Dendritic cell treated with granulocyte-macrophage colony-stimulating factor and Interleukin-4, amounts not matched to agents 40 ng/mL and 50 ng/mL, for 4 days (primary cell): ENCODE measurements around the gene TMEM125.

ENCODE experiments used
- H3K27ac Mint-ChIP-seq: one replicate; pipeline ENCODE4 v1.8.0; 2022; ENCODE audit warnings: mild to moderate bottlenecking, mixed read lengths
- H3K27me3 Mint-ChIP-seq: one replicate; pipeline ENCODE4 v1.8.0; 2022; ENCODE audit warnings: mild to moderate bottlenecking, mixed read lengths
- H3K36me3 Mint-ChIP-seq: one replicate; pipeline ENCODE4 v1.8.0; 2022; ENCODE audit warnings: low read depth, mixed read lengths
- H3K4me1 Mint-ChIP-seq: one replicate; pipeline ENCODE4 v1.8.0; 2022; ENCODE audit warnings: low read depth, mixed read lengths
- H3K4me3 Mint-ChIP-seq: one replicate; pipeline ENCODE4 v1.8.0; 2022; ENCODE audit warnings: mild to moderate bottlenecking, moderate library complexity, mixed read lengths
- H3K9me3 Mint-ChIP-seq: one replicate; pipeline ENCODE4 v1.8.0; 2022; ENCODE audit warnings: mixed read lengths
- intact Hi-C: fragments of 100-400 bp; cut with micrococcal nuclease; formaldehyde crosslinking; loops from one replicate; pipeline ENCODE4 v1.15.0; 2022

The TMEM125 gene

DNA sequence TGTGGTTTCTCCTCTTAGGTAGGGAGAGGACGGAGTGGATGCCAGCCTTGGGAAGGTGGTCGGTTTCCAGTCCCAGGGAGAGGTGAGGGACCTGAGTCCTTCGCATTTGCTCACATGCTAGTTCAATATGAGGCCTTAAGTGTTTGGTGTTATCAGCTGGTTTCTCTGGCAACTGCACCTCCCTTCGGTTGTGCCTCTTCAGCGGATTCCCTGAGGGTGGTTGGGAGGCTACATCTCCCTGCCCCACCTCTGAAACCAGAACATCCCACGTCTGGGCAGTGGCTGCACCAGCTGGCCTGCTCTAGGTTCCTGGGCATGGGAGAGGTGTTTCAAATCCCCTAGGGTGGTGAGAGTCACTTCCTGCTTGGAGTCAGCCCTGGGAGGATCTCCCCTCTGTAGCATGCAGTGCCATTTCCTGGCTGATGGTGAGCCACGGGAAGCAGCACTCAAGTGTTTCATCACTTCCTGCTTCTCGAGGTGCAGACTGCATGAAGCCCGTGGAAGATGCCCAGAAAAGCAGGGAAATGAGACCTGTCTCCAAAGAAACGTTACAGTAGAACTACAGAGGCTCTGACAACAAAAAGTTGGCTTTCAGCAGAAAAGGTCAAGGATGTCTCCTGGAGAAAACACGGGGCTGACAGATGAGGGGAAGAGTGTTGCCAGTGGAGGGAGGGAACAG lies 4.5 kb downstream of the TMEM125 start:
- Mint-ChIP-seq H3K27me3 (peaks cover 28% of the 10 kb centered on the region), H3K9me3 (no peaks in the 10 kb centered on the region), H3K36me3 (no peaks in the 10 kb centered on the region), H3K4me1 (peaks cover 37% of the 10 kb centered on the region), H3K4me3 (no peak overlapping the region), H3K27ac (peak overlapping the region; percentile 18)
- intact Hi-C loops = no loop called here

DNA sequence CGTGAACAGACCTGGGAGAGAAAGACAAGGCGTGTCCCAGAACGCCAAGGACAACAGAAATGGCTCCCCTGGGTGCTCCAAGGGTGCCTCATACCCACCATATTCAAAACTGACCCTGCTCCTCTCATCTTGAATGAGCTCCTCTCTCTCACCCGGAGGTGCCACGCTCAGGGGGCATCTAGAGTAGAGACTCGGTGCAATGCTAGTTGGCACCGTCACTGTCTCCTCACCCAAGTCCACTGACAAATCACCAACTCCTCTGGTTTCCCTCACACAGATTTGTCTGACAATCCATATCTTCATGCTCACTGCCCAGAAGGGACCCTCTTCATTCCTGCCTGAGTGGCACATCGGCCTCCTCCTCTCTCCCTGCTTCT lies 5.0 kb downstream of the TMEM125 start:
- Mint-ChIP-seq H3K27ac (peak overlapping the region; percentile 18), H3K27me3 (peaks cover 24% of the 10 kb centered on the region), H3K4me3 (no peak overlapping the region), H3K4me1 (peaks cover 33% of the 10 kb centered on the region), H3K36me3 (no peaks in the 10 kb centered on the region), H3K9me3 (no peaks in the 10 kb centered on the region)
- intact Hi-C loops = no loop called here

DNA sequence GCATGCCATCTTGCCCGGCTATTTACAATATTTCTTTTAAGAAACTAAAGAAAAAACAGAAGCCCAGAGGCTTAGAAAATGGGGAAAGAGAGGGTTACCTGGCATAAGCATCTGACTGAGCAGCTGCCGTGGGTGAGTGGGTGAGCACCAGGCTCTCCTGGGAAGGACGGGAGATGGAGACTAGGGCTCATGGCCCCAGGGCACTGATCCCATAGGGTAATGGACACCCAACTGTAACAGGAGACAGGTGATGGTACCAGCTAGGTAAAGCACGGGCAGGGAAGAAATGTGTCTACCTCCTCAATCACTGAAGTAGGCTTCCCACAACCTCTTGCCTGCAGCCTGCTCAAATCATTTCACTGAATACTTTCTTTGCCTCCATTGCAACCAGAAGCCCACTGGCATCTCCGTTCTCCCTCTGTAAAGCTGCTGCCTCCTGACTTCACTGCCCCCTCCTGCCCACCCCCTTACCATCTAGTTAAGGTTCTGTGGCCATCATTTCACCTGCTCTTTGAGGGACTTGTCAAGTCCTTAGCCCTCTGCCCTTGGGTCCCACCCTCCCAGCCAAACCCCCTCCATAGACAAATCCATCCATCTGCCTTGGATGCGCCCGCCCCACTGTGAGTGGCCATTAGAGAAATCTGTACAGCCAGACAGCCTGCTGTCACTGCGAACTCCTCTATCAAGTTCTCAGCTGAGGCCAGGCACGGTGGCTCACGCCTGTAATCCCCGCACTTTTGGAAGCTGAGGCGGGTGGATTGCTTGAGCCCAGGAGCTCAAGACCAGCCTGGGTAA lies 6.2 kb downstream of the TMEM125 start:
- no peaks in the 10 kb centered on the region for H3K9me3 Mint-ChIP-seq
- peaks cover 11% of the 10 kb centered on the region for H3K27me3 Mint-ChIP-seq
- H3K27ac Mint-ChIP-seq = peak overlapping the region; percentile 18
- H3K4me3 Mint-ChIP-seq = no peak overlapping the region
- peaks cover 20% of the 10 kb centered on the region for H3K4me1 Mint-ChIP-seq
- no peaks in the 10 kb centered on the region for H3K36me3 Mint-ChIP-seq
- intact Hi-C loops = no loop called here

DNA sequence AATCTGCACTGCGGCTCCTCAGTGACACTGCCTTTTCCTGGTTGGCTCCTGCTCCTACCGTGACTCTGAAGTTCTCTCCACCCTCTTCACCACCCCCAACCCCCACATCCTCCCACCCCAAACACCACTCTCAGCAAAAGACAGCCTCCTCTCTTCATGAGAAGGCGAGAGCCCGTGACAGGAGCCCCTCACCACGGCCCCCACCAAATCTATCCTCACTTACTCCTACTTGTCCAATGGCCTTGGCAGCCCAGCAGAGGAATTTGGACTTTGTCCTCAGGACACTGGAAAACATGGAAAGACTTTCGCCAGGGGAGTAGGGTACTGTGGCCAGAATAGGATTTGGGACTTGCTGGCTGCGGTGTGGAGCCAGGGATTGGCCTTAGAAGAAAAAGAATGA lies 6.9 kb downstream of the TMEM125 start:
- Mint-ChIP-seq H3K27me3 (peaks cover 5% of the 10 kb centered on the region), H3K9me3 (no peaks in the 10 kb centered on the region), H3K36me3 (no peaks in the 10 kb centered on the region), H3K4me1 (peaks cover 14% of the 10 kb centered on the region), H3K27ac (no peak overlapping the region), H3K4me3 (no peak overlapping the region)
- intact Hi-C loops = no loop called here

DNA sequence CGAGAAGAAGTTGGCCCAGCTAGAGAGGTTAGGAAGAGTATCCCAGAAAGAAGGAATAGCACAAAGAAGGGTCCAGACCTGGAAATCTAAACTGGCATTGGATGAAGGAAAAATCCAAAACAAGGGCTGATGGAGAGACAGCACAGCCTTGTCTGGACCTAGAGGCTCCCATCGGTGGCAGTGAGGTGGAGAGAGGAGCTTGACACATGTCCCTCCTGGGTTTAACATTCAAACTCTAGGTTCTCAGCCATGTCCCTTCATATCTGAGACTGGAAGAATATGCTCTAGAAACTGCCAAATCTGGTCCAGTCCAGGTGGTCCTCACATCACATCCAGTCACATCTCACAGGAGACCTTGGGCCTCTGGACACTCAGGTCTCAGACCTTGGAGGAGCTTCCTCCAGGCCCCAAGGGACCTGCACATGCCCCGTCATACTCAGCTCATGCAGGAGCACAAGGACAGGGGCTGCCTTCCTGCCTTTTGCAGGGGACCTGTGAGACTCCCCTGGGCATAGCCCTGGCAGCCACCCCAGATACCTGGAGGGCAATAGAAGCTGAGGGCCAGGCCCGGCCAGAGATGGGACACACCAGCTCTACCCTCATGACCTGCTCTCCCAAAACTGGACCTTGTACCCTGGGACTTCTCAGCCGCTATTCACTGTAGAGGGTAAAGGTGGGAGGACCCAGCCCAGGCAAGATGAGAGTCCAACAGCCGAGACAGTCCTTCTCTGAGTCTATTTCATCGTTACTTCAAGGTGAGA lies 7.5 kb downstream of the TMEM125 start:
- H3K4me1 Mint-ChIP-seq = peaks cover 12% of the 10 kb centered on the region
- H3K27ac Mint-ChIP-seq = no peak overlapping the region
- no peaks in the 10 kb centered on the region for H3K9me3 Mint-ChIP-seq

DNA sequence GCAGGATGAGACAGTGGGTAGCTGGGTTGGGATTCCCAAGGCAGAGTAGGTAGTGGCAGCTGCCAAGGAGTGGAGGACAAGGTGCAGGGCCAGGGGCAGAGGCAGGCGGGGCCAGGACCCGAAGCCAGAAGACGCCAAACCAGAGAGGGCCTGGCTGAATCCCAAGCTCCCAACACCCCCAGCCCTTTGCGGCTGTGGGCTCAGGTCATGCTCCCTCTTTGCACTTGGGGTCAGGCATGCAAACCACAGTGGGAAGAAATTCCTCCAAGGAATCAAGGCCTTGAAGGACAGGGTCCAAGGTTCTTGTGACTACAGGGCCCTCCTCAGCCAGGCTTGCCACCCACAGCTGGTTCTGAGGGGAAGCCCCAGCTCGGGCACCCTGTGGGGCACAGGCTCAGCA lies 9.4 kb downstream of the TMEM125 start:
- no peaks in the 10 kb centered on the region for H3K9me3 Mint-ChIP-seq
- intact Hi-C loops = no loop called here
- no peak overlapping the region for H3K27ac Mint-ChIP-seq
- no peaks in the 10 kb centered on the region for H3K36me3 Mint-ChIP-seq
- H3K27me3 Mint-ChIP-seq = peaks cover 2% of the 10 kb centered on the region
- no peak overlapping the region for H3K4me3 Mint-ChIP-seq
- peaks cover 14% of the 10 kb centered on the region for H3K4me1 Mint-ChIP-seq

More for the DNA sequence above, 7.5 kb downstream of the TMEM125 start:
- H3K36me3 Mint-ChIP-seq = no peaks in the 10 kb centered on the region
- H3K27me3 Mint-ChIP-seq = peaks cover 2% of the 10 kb centered on the region
- H3K4me3 Mint-ChIP-seq = no peak overlapping the region
- intact Hi-C loops = no loop called here

DNA sequence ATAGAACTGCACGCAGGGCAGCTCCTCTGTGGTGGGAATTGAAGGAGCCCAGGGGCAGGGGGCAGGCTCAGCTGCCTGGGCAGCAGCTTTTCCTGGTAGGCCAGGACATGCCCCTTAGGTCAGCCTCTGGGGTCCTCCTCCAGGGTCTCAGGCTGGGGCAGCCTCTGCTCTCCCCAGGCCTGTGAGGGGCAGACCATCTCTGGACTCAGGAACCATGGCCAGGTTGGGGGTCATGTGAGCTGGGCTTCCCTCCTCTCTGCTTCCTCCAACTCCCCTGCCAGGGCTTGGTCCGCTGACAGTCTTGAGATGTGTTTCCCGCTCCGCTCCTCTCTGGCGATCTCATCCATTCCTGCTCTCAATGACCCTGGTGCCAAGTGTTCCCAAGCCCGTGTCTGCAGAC lies 9.9 kb downstream of the TMEM125 start:
- Mint-ChIP-seq H3K9me3 (no peaks in the 10 kb centered on the region), H3K4me3 (no peak overlapping the region), H3K27ac (no peak overlapping the region), H3K4me1 (peaks cover 14% of the 10 kb centered on the region), H3K27me3 (peaks cover 2% of the 10 kb centered on the region), H3K36me3 (no peaks in the 10 kb centered on the region)
- intact Hi-C loops = no loop called here

DNA sequence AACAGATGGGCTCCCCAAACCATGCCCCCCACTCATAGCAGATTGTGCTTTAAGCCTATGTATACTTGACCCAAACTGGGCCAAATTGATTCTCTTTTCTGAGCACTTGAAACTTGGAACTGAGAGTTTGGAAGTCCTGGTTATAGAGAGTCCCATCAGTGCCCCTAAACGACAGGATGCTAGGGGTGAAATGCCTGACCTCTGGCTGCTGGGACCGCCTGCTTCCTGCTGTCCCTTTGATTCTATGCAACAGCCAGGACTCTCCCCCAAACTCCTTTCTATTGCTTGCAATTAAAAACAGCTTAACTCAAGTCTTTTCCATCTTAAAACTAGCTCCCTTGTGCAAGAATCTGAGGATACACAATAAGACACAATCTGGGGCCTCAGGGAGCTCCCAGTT lies 10.9 kb downstream of the TMEM125 start:
- Mint-ChIP-seq H3K27ac (no peak overlapping the region), H3K27me3 (peaks cover 2% of the 10 kb centered on the region), H3K4me1 (peaks cover 12% of the 10 kb centered on the region), H3K9me3 (no peaks in the 10 kb centered on the region), H3K4me3 (no peak overlapping the region), H3K36me3 (no peaks in the 10 kb centered on the region)
- intact Hi-C loops = no loop called here

DNA sequence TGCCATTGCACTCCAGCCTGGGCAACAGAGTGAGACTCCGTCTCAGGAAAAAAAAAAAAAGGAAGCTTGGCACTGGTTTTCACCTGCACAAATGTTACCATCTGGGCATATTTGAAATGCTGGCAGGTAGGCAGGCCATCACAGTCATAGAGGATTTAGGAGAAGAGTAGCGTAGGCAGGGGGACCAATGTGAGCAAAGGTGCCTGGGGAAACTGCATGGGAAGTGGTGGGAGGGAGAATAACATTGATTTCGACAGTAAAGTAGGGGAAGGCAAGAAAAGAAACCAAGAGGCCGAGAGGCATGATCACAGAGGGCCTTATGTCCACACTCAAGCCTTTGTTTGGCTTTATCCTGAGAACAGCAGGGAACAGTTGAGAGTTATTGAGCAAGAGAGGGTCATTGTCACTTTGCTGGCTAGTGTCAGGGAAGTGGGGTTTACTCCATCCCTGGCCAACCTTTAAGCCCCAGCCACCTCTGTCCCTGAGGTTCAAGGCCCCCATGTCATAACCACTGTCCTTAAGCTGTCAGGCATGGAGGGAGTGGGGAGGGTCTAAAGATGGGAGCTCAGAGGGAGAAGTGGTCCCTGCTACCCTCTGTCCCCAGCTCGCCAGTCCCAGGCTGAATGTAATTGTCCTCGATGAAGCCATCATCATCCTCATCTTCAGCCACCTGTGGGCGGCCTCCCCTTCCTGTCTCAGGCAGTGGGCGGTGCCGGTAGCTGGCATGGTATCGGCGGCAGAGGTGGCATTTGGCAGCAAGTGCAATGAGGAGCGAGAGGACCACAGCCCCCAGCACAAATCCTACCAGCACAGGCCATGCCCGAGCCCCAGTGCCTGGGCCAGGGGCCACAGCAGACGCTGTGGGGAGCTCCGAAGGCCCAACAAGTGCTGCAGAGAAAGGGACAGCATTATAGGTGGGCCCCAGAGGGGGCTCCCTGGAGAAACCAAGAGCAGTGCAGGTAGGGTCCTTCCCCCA lies 12.7 kb downstream of the TMEM125 start:
- Mint-ChIP-seq H3K4me1 (peaks cover 12% of the 10 kb centered on the region), H3K27ac (no peak overlapping the region), H3K27me3 (peaks cover 2% of the 10 kb centered on the region), H3K36me3 (no peaks in the 10 kb centered on the region), H3K9me3 (no peaks in the 10 kb centered on the region), H3K4me3 (no peak overlapping the region)
- intact Hi-C loops = no loop called here

DNA sequence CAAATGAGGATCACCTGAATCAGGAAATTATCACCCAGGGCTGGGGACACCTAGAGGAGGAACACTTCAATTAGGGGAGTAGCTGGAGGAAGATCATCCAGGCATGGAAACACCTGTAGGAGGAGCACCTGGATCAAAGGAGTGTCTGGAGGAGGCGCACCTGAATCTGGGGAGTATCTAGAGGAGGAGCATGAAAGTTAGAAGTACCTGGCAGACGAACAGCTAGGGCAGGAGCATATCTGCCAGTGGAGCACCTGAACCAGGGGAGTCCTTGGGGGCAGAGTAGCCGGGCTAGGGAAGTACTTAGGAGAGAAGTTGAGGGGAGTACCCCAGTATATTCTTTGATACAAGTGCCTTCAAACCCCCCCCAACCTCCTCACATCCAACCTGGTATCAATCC lies 14.3 kb downstream of the TMEM125 start:
- intact Hi-C loops = no loop called here
- H3K9me3 Mint-ChIP-seq = no peaks in the 10 kb centered on the region
- H3K27ac Mint-ChIP-seq = peak overlapping the region; percentile 0

DNA sequence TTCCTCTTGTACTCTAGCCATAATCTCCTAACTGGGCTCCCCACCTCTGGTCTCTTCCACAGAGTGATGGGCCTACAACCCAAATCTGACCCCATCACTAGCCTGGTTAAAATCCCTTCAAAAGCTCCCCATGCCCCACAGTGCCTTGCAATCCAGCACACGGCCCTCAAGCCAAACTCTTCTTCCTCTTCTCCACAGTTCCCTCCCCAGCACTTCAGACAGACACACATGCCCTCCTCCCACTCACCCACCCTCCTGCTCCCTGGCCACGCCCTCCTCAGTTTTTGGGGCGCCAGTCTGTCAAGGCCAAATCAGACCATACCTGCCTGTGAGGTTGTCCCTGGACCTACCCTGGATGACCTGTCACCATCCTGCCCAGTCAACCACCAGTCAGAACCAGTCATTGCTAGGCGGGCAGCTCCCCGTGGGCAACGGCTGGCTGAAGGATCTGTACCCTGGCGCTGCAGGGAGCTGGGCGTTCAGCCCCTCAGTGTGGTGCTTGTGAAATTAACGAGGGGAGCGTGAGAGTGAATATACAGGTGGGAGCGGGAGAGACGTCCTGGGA lies 14.8 kb downstream of the TMEM125 start:
- peak overlapping the region; percentile 0 for H3K27ac Mint-ChIP-seq
- H3K27me3 Mint-ChIP-seq = peaks cover 4% of the 10 kb centered on the region
- H3K4me1 Mint-ChIP-seq = peaks cover 12% of the 10 kb centered on the region
- intact Hi-C loops = no loop called here
- no peak overlapping the region for H3K4me3 Mint-ChIP-seq
- H3K36me3 Mint-ChIP-seq = no peaks in the 10 kb centered on the region
- H3K9me3 Mint-ChIP-seq = no peaks in the 10 kb centered on the region

More for the DNA sequence above, 14.3 kb downstream of the TMEM125 start:
- no peaks in the 10 kb centered on the region for H3K36me3 Mint-ChIP-seq
- no peak overlapping the region for H3K4me3 Mint-ChIP-seq
- peaks cover 4% of the 10 kb centered on the region for H3K27me3 Mint-ChIP-seq
- peaks cover 12% of the 10 kb centered on the region for H3K4me1 Mint-ChIP-seq

DNA sequence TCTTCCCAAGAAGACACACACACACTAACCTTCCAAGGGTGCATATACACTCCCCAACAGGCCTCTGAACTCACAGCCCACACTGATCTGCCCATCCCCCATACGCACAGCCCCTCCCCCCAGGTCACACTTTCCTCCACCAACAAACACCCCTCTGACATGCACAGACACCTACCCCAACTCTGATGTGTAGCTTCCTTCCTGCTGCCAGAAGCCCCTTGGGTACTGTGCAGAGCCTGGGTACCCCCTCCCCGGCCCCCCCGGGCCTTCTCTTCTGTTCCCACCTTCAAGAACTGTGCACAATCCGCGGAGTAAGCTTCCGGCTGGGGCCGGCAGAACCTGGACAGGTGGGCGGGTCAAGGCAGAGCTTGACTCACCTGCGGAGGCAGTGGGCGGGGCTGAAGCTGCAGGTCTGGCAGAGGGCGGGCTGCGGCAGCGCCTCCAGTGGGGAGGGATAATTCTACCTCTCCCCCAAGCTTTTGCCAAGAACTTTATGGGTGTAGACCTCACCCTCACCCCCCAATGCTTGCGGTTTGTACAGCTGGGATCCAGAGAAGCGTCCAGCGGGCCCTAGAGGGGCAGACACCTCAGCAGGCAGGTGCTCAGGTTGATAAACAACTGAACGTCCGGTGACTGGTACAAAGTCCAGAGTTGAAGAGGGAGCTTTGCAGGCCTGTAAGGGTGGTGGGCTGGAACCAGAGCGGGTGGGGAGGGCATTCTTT lies 15.6 kb downstream of the TMEM125 start, which contains the start of gene C1orf210:
TSS of gene C1orf210 (minus strand) at position 313 of the 722 bp plus-strand sequence. CDS start 2,311 bp downstream, outside the sequence.
- Mint-ChIP-seq H3K27ac (peak within 1 kb of the TSS; percentile 0), H3K9me3 (no peaks in the 10 kb centered on the region)

More for the DNA sequence above, 15.6 kb downstream of the TMEM125 start, which contains the start of gene C1orf210:
- Mint-ChIP-seq H3K4me1 (peaks cover 12% of the 10 kb centered on the region), H3K36me3 (no peaks in the 10 kb centered on the region), H3K27me3 (peaks cover 4% of the 10 kb centered on the region), H3K4me3 (no peak within 1 kb of the TSS)
- intact Hi-C loops = no loop called here
